GM18526 (cell line): ENCODE results near the gene ELAC1.

Source experiments
- POLR2A ChIP-seq: IDR thresholded peaks from 3 replicates; pipeline ENCODE4 v1.6.1; 2011; ENCODE audit not compliant: insufficient read length; ENCODE audit errors: extremely low read depth

Gene ELAC1

GRCh38 chr18:51030537-51031258, 62.9 kb downstream of the ELAC1 start:
- no peak for TF ChIP-seq POLR2A

DNA sequence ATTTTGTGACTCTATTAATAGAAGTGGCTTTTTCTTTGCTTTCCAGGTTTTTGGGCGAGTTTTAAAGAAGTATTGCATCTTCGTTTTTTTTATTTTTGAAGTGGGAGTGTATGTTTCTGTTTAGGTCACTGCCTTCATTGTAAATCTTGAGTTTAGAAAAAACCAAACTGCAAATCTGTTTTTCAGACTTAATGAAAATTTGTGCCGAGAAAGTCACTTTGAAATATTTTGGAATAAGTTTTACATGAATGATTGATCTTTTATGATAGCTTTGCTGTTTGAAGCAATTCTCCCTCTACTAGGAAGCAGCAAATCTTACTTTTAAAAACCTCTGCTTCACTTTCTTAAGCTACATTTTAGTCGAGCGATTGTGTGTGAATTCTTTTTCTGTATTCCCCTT, 64.4 kb downstream of the ELAC1 start:
- TF ChIP-seq POLR2A: no peak

GRCh38 chr18:51037230-51037629, 69.4 kb downstream of the ELAC1 start:
- no peak for TF ChIP-seq POLR2A
